Activated naive CD8-positive, alpha-beta T cell treated with anti-CD3 and anti-CD28 coated beads for 36 hours (primary cell): ENCODE data around the gene COL6A3. TPM values are rescaled to one million over a fixed set of nuclear protein-coding genes. Genes with fewer than 3 reads are reported as not detected.
"Not testable (repeated sequence)": the region's sequence is repeated elsewhere in the genome, so short reads cannot be mapped to it uniquely, and the experiment has no call there.

Experiments used
- DNase-seq: peaks from one replicate; pipeline ENCODE4 v3.0.0; 2021
- H3K27ac Mint-ChIP-seq: one replicate; pipeline ENCODE4 v1.8.0; 2022; ENCODE audit warnings: mild to moderate bottlenecking, moderate library complexity, mixed read lengths
- H3K27me3 Mint-ChIP-seq: one replicate; pipeline ENCODE4 v1.8.0; 2022; ENCODE audit warnings: mild to moderate bottlenecking, mixed read lengths
- H3K36me3 Mint-ChIP-seq: one replicate; pipeline ENCODE4 v1.8.0; 2021; ENCODE audit warnings: mild to moderate bottlenecking, mixed read lengths
- H3K4me1 Mint-ChIP-seq: one replicate; pipeline ENCODE4 v1.8.0; 2021; ENCODE audit warnings: mixed read lengths
- H3K4me3 Mint-ChIP-seq: one replicate; pipeline ENCODE4 v1.8.0; 2022; ENCODE audit warnings: mild to moderate bottlenecking, moderate library complexity, mixed read lengths
- H3K9me3 Mint-ChIP-seq: one replicate; pipeline ENCODE4 v1.8.0; 2022; ENCODE audit warnings: mixed read lengths
- total RNA-seq, 2 experiments: library from RNA; stranded (reverse); gene quantifications; one replicate each; pipeline ENCODE4 v1.2.3, GENCODE V29; 2021

The COL6A3 gene
- total RNA-seq, 2 experiments from 2014 or later: 0.76 to 1.3 TPM

GRCh38 chr2:237358721-237359517 is 55.0 kb downstream of the COL6A3 start:
- Mint-ChIP-seq H3K27ac (no peak overlapping the region), H3K36me3 (no peaks in the 10 kb centered on the region), H3K4me1 (no peaks in the 10 kb centered on the region), H3K9me3 (no peaks in the 10 kb centered on the region), H3K4me3 (no peak overlapping the region), H3K27me3 (no peaks in the 10 kb centered on the region)
- DNase-seq: no peak

GRCh38 chr2:237355701-237356100 is 58.3 kb downstream of the COL6A3 start:
- H3K9me3 Mint-ChIP-seq: no peaks in the 10 kb centered on the region

GRCh38 chr2:237354892-237355291 is 59.1 kb downstream of the COL6A3 start:
- no peaks in the 10 kb centered on the region for H3K36me3 Mint-ChIP-seq

More at GRCh38 chr2:237355701-237356100, 58.3 kb downstream of the COL6A3 start:
- Mint-ChIP-seq H3K36me3 (no peaks in the 10 kb centered on the region), H3K27me3 (no peaks in the 10 kb centered on the region), H3K27ac (no peak overlapping the region), H3K4me1 (no peaks in the 10 kb centered on the region), H3K4me3 (no peak overlapping the region)
- no peak for DNase-seq

DNA sequence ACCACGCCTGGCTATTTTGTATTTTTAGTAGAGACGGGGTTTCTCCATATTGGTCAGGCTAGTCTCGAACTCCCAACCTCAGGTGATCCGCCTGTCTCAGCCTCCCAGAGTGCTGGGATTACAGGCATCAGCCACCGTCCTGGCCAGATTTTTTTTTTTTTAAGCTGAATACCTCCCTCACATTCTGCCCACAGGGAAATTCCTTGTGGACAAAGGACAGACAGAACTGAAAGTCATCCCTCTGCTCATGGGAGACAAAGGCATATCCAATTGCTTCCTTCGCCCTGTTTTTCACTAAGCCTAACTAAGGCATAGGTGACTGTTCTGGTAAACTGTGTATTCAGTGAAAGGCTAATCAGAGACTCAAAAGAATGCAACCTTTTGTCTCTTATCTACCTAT is 59.8 kb downstream of the COL6A3 start:
- not testable (repeated sequence) for H3K36me3 Mint-ChIP-seq, H3K27me3 Mint-ChIP-seq, H3K27ac Mint-ChIP-seq, H3K9me3 Mint-ChIP-seq, DNase-seq, H3K4me3 Mint-ChIP-seq, H3K4me1 Mint-ChIP-seq

More at GRCh38 chr2:237354892-237355291, 59.1 kb downstream of the COL6A3 start:
- H3K4me3 Mint-ChIP-seq: no peak overlapping the region
- H3K27me3 Mint-ChIP-seq: no peaks in the 10 kb centered on the region
- no peaks in the 10 kb centered on the region for H3K4me1 Mint-ChIP-seq
- H3K27ac Mint-ChIP-seq: no peak overlapping the region
- no peak for DNase-seq
- H3K9me3 Mint-ChIP-seq: no peaks in the 10 kb centered on the region

GRCh38 chr2:237353215-237353614 is 60.7 kb downstream of the COL6A3 start:
- no peak for DNase-seq
- Mint-ChIP-seq H3K27me3 (no peaks in the 10 kb centered on the region), H3K27ac (no peak overlapping the region), H3K9me3 (no peaks in the 10 kb centered on the region), H3K4me1 (no peaks in the 10 kb centered on the region), H3K36me3 (no peaks in the 10 kb centered on the region), H3K4me3 (no peak overlapping the region)

GRCh38 chr2:237352279-237352845 is 61.6 kb downstream of the COL6A3 start:
- no peak overlapping the region for H3K27ac Mint-ChIP-seq
- H3K4me1 Mint-ChIP-seq: no peaks in the 10 kb centered on the region
- no peaks in the 10 kb centered on the region for H3K27me3 Mint-ChIP-seq
- H3K36me3 Mint-ChIP-seq: no peaks in the 10 kb centered on the region
- DNase-seq: no peak
- H3K9me3 Mint-ChIP-seq: no peaks in the 10 kb centered on the region
- H3K4me3 Mint-ChIP-seq: no peak overlapping the region

DNA sequence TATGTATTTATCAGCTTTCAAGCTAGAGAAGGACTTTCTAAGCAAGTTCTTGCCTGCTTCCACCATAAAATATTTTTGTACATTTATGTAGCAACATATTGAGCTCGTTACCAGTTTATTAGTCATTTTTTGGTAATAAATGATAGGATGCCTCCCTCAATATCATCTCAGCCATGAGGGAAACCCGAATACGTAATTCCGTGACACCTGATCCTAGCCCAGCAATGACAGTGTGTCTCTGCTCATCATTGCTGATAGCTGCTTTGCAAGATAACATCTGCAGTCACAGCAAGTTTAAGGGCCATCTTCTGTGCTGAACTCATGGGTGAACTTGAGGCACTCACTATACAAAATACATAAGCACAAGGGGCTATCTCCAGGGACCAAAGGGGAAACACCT is 62.2 kb downstream of the COL6A3 start:
- no peaks in the 10 kb centered on the region for H3K27me3 Mint-ChIP-seq
- H3K4me1 Mint-ChIP-seq: no peaks in the 10 kb centered on the region
- H3K9me3 Mint-ChIP-seq: no peaks in the 10 kb centered on the region
- H3K4me3 Mint-ChIP-seq: no peak overlapping the region
- H3K27ac Mint-ChIP-seq: no peak overlapping the region
- no peaks in the 10 kb centered on the region for H3K36me3 Mint-ChIP-seq
- DNase-seq: no peak

GRCh38 chr2:237351046-237351445 is 62.9 kb downstream of the COL6A3 start:
- H3K4me1 Mint-ChIP-seq: no peaks in the 10 kb centered on the region
- H3K4me3 Mint-ChIP-seq: no peak overlapping the region
- DNase-seq: no peak
- H3K27me3 Mint-ChIP-seq: no peaks in the 10 kb centered on the region
- H3K9me3 Mint-ChIP-seq: no peaks in the 10 kb centered on the region
- no peak overlapping the region for H3K27ac Mint-ChIP-seq
- no peaks in the 10 kb centered on the region for H3K36me3 Mint-ChIP-seq

GRCh38 chr2:237350597-237350996 is 63.4 kb downstream of the COL6A3 start:
- DNase-seq: no peak
- Mint-ChIP-seq H3K4me3 (no peak overlapping the region), H3K9me3 (no peaks in the 10 kb centered on the region), H3K27me3 (no peaks in the 10 kb centered on the region), H3K27ac (no peak overlapping the region), H3K4me1 (no peaks in the 10 kb centered on the region), H3K36me3 (no peaks in the 10 kb centered on the region)

DNA sequence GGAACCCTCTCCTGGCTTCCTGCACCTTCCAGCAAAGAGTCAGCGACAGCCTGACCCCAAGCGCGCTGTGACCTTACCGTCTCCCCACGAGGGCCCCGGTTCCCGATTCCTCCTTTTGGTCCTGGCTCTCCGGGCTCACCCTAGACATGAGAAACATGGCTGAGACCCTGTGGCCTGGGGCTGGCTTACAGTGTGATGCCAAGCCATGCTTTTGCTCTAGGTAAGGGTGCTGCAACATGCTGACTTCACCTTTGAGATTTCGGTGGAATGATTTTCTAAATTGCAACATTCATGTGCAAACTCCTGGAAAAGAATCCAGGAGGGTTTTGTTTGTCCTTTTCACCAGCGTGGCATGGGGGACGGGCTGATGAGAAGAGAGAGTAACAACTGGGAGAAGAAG is 63.9 kb downstream of the COL6A3 start:
- Mint-ChIP-seq H3K4me3 (no peak overlapping the region), H3K27me3 (no peaks in the 10 kb centered on the region), H3K9me3 (no peaks in the 10 kb centered on the region), H3K4me1 (no peaks in the 10 kb centered on the region), H3K36me3 (no peaks in the 10 kb centered on the region), H3K27ac (no peak overlapping the region)
- no peak for DNase-seq

DNA sequence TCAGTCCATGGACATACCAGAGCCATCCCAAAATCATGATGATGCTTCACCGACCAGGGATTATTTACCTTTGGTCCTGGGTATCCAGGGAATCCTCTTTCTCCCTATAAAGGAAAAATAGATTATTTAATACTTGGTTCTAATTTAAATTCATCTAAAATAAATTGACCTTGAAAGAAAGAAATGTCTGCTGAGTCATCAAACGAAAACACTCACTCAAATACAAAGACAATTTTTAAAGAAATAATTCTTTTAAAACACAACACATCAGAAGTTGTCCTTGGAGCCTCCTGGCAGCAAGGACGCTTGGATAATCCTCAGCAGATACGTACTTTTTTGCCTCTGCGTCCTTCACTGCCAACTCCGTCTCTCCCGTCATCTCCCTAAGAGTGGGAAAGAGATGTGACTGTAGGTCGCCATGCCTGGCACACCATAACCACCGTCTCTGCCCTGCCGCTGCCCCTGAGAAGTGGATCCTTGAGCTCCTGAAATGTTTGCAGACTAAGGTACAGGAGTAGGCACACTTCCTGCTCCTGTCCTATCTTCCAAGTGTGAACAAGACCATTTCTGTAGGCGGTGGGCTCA is 65.6 kb downstream of the COL6A3 start:
- no peak for DNase-seq
- Mint-ChIP-seq H3K36me3 (no peaks in the 10 kb centered on the region), H3K9me3 (no peaks in the 10 kb centered on the region), H3K27ac (no peak overlapping the region), H3K4me3 (no peak overlapping the region), H3K27me3 (no peaks in the 10 kb centered on the region), H3K4me1 (no peaks in the 10 kb centered on the region)

DNA sequence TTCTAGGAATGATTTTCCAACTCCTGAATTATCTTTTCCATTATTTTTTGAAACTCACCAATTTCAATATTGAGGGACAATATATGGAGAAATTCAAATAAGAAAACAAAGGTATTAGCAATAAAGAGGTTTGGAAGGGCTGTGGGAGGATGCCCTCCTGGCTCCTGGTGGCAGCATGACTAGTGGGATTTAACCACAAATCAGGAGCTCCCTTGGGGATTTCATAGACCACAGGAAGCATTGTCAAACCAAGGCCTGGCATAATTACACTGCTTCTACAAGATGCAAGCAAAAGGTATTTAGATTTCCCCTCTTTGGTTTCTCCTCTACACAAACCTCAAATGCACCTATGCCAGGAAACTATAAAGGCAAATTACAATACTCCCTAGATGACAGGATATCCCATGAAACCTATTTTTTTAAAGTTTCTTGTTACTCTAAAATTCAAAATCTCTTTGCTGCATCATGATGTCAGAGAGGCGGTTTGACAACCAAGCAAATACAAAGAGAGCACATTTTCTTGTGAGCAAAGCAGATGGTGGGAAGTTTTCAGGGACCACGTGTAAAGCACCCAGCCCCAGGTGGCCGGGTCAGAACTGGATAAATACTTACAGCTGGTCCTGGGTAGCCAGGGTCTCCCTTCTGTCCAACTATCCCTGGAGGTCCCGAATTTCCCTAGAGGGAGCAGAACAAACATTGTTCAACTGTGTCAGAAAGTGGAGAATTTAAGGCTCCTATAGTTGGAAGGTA is 67.9 kb downstream of the COL6A3 start:
- no peak for DNase-seq
- H3K4me1 Mint-ChIP-seq: no peaks in the 10 kb centered on the region
- H3K36me3 Mint-ChIP-seq: no peaks in the 10 kb centered on the region
- H3K4me3 Mint-ChIP-seq: no peak overlapping the region
- no peaks in the 10 kb centered on the region for H3K27me3 Mint-ChIP-seq
- H3K9me3 Mint-ChIP-seq: no peaks in the 10 kb centered on the region
- no peak overlapping the region for H3K27ac Mint-ChIP-seq

GRCh38 chr2:237345411-237345810 is 68.6 kb downstream of the COL6A3 start:
- no peak for DNase-seq
- H3K4me3 Mint-ChIP-seq: no peak overlapping the region
- no peaks in the 10 kb centered on the region for H3K4me1 Mint-ChIP-seq
- H3K36me3 Mint-ChIP-seq: no peaks in the 10 kb centered on the region
- no peaks in the 10 kb centered on the region for H3K27me3 Mint-ChIP-seq
- H3K9me3 Mint-ChIP-seq: no peaks in the 10 kb centered on the region
- H3K27ac Mint-ChIP-seq: no peak overlapping the region

DNA sequence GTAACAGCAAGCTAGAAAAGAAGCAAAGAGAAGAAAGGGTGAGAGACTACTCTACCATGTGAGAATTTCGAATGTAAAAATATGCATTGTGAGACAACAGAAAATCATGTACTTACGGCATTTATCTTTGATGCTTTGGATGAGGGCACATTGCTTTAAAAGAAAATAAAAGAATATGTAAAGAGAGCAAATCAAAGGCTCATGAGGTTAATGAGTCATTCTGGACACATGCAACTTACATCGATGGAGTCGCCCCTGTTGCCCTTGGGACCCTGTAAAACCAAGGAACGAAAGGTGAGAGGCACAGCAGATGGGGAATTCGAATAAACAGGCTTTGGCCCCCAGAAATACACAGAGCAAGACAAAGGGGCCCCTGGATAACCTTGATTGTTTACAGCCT is 69.0 kb downstream of the COL6A3 start:
- no peak for DNase-seq
- Mint-ChIP-seq H3K9me3 (no peaks in the 10 kb centered on the region), H3K36me3 (no peaks in the 10 kb centered on the region), H3K27ac (no peak overlapping the region), H3K4me3 (no peak overlapping the region), H3K27me3 (no peaks in the 10 kb centered on the region), H3K4me1 (no peaks in the 10 kb centered on the region)

DNA sequence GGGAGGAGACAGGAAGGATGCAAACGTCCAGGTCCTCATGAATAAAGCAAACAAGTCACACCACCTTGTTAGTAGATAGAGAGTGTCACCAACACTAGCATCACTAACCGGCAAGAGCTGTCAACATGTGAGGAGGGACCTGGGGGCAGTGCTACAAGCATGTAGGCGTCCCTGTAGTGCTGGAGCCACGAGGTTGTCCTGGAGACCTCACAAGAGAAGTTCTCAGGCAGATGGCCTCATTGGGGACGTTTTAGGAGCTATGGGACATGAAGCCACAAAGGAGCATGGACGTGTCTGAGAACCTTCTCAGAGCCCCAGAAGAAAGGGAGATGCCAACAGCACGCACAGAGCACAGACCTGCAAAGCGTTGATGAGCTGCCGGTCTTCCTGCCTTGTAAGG is 70.0 kb downstream of the COL6A3 start:
- Mint-ChIP-seq H3K9me3 (no peaks in the 10 kb centered on the region), H3K36me3 (no peaks in the 10 kb centered on the region), H3K27ac (no peak overlapping the region), H3K4me3 (no peak overlapping the region), H3K27me3 (no peaks in the 10 kb centered on the region), H3K4me1 (no peaks in the 10 kb centered on the region)
- no peak for DNase-seq
